Stimulated activated CD4-positive, alpha-beta T cell treated with anti-CD3 and anti-CD28 coated beads, Interleukin-15, amount 100 ng/mL, for 48 hours (primary cell): ENCODE data around the gene CLCN3.
"Not testable (repeated sequence)": the region's sequence is repeated elsewhere in the genome, so short reads cannot be mapped to it uniquely, and the experiment has no call there.

ENCODE experiments used
- DNase-seq, 2 donors: peaks; one replicate each; pipeline ENCODE4 v3.0.0-alpha.2; 2020; ENCODE audit warnings: low read depth in 2 of 2

Gene CLCN3

DNA sequence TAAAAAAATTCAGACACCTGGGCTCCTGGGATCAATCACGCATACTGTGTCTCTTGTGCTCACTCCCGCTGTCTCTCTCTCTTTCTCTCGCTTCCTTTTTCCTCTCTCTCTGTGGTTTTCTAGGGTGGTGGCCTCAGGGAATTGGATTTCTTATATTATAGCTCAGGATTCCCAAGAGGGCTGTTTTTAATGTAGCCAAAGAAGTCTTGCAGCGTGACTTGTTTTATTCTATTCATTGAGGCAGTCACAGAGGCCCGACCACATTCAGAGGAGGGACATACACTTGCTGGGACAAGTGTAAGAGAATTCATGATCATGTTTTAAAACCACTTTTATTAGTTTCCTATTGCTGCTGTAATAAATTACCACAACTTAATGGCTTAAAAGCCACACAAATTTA, 78.0 kb downstream of the CLCN3 start:
- DNase-seq: no peak

DNA sequence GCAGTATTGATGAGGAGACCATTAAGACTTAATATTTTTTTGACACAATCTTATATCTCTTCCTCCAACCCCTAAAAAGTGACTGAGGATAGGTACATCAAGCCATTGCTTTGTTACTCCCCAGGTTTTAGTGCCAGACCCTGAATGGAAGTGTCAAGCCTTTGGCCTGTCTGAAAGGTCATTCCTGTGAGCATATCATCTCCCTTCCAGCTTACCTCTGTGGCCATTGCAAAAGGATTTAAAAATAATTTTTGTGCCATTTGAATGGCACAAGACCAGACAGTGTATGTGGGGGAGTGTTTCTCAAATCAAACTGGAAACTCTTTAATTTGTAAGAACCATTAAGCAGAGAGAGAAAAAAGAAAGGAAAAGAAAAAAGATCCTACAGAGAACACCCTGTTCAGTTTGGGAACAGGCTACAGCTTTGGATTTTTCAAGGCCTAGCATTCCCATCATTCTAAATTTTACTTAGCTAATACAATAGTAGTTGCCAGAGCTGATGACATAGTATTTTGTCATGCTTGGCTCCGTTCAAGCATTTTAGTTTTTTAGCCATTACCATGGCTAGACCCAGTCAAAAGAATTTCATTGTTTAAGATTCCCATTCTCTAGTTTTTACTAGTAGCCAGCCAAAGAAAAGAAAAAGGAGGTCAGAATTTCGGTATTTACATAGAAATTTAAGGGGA, 87.7 kb downstream of the CLCN3 start:
- no peak for DNase-seq

DNA sequence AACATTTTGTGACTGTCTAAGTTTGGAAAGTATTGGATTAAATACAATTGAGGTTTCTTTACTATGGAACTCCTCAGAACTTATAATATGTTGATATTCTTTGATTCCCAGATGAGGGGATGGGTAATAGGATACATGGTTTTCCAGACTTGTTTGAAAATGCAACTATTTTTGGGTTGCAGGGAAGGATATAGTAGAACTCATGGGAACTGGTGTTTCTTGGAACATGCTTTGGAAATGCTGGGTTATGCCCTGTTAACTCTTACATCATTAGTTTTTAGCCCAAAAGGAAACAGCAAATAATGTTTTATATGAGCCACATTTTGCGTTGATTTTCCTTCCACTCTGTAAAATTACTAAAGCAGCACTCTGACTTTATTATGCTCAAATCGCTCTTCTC, 95.4 kb downstream of the CLCN3 start:
- DNase-seq: no peak

DNA sequence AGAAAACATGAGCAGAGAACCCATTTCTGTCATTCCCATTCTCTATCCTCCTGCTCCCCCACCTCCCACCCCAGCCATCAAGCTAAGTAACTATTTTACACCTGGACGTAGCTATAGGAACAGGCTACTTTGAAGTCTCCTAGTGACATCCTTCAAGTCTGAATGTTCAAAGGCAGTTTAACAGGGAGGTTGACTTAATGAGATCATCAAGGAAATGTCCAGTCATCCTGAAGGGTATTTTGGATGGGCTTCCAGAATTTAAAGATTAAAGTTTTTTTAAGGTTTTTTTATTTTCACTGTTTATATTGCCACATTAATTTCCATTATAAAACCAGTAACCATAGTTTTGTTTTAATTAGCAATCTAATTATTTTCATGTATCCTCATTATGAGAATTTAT, 96.3 kb downstream of the CLCN3 start:
- no peak for DNase-seq

DNA sequence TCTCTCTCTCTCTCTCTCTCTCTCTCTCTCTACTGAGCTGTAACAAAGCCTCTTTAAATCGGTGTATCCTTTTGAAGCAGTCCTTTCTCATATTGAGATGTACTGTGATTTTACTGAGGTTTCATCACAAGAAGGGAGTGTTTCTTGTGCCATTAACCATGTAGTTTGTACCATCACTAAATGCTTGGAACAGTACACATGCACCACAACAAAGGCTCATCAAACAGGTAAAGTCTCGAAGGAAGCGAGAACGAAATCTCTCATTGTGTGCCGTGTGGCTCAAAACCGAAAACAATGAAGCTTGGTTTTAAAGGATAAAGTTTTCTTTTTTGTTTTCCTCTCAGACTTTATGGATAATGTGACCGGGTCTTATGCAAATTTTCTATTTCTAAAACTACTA, 100.2 kb downstream of the CLCN3 start:
- DNase-seq: no peak

DNA sequence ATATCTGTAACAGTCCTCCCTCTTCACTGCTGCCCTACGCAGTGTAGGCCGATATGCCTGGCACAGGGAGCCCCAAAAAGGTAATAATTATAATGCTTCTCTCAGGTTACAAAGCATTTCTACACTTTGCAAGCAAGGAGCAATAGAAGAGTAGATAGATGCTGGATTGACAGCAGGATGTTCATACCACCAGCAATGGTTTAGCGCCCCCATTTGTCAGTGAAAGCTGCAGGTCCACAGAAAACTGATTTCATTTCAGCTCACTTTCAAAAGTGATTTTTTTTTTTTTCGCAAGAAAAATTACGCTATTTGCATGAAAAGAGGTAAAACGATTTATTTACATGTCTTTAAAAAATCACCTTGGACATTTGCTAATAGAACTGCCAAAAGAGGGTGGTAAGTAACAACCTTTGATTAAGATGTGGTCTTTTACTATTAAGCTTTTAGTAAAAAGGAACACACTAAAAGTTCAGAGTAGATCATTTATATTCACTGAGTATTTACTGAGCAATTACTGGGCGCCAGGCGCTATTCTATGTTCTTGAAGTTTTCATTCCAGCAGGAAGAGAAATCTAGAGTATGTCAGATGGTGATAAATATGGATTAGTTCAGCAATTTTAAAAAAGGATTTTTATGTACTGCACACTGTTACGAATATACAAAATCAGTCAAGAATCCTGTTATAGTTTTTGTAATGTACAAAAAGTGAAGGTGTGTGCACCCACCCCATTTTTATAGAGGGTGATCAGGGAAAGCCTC, 103.0 kb downstream of the CLCN3 start:
- DNase-seq: no peak

DNA sequence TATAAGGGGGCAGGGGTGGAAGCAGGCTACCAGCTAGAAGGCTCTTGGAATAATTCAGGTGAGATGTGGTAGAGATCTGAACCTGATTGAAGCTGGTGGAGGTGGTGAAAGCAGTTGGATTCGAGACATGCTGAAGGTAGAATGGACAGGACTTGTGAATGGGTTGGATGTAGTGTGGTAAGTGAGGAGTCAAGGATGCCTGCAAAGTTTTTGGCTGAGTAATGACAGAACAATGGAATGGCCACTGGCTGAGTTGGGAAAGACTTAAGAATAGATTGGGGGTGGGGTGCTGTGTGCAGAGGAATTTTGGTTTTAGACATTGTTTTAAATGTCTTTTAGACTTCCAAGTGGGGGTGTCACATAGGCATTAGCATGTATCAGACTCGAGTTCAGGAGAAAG, 103.9 kb downstream of the CLCN3 start:
- no peak for DNase-seq

DNA sequence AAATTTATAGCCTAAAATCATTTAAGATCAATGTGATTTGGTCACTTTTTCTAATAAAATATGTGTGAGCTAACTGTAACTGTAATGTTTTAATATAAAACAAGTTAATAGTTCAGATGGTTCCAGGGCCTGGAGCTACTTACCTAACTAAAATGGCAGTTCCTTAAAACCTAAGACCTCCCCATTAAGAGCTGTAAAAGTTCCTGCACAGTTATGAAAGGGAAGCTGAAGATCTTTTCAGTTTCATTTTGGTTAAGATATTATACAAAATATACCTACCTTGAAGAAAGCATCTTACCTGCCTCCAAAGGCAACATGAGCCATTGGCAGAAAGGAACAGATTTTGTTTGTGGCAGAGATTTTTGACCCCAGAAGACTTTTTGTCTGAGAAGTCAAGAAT, 107.2 kb downstream of the CLCN3 start:
- DNase-seq: no peak

DNA sequence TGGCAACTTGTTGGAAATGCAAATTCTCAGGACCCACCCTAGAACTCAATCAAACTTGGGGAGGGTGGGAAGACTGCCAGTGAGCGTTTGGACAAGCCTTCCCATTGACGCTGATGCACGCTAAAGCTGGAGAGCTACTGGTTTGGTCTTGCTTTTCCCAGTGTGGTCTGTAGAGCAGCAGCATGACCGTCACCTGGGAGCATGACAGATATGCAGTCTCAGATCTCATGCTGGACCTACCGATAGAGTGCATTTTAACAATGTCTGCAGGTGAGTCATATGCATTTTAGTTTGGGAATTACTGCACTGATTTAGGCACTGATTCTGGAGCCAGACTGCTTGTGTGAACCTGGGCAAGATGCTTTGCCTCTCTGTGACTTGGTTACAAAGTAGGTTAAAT, 110.2 kb downstream of the CLCN3 start:
- DNase-seq: no peak

DNA sequence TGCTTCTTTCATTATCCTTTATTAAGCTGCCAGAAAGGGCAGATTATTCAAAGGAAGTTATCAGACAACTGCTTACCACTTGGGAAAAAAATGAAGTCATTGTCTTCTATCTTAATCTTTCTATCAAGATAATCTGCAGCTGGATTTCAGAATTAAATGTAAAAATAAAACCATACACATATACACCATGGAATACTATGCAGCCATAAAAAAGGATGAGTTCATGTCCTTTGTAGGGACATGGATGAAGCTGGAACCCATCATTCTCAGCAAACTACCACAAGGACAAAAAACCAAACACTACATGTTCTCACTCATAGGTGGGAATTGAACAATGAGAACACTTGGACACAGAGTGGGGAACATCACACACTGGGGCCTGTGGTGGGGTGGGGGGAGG, 118.2 kb downstream of the CLCN3 start:
- DNase-seq: not testable (repeated sequence)

DNA sequence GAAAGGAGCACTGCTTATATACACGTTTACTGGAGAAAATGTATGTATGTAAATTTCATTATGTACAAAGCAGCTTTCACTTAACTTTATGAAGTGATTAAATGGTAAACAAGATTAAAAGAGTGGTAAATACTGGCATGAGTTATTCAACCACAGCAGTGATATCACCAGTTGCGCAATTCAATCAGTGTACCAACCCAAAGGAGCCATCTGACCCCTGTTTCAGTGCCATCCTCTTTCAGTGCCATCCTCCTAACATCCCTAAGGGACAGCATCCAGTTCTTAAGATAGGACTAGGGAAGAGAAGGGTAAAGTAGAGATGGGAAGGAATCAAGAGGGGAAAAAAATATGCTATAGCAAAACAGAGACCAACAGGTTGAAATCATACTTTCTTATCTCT, 121.2 kb downstream of the CLCN3 start:
- no peak for DNase-seq

DNA sequence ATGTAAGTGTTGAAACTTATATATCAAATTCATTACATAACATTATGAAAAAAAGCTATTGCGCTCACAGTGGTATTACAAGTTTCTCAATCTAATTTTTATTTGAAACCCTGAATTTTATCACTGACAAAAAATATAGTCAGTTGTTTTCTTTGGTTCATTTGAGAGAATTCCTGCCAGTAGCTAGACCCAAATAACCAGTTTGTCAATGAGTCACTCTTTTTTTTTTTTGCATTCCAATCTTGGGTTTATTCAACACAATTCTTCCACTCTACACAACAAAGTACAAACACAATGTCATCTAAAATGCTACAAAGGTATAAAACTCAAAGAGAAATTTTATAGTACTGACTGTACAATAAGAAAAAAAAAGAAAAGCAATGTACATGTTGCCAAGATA, 124.2 kb downstream of the CLCN3 start:
- no peak for DNase-seq

DNA sequence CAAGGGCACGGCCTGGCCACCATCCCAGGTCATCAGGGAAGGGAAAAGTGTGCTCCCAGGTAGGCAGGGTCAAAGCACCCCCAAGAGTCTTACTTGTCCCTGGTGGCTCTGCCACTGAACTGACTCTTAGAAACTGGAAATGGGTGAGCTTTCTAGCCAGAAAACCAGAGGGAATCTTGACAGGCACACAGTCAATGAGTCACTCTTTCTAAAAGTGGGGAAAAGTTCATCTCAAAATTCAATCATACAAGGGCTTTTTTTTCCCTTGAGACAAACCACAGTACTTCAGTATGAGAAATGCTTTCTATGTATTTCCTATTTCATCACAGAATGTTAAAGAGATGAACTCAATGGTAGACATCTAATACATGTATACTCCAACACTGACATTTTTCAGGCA, 124.9 kb downstream of the CLCN3 start:
- no peak for DNase-seq

DNA sequence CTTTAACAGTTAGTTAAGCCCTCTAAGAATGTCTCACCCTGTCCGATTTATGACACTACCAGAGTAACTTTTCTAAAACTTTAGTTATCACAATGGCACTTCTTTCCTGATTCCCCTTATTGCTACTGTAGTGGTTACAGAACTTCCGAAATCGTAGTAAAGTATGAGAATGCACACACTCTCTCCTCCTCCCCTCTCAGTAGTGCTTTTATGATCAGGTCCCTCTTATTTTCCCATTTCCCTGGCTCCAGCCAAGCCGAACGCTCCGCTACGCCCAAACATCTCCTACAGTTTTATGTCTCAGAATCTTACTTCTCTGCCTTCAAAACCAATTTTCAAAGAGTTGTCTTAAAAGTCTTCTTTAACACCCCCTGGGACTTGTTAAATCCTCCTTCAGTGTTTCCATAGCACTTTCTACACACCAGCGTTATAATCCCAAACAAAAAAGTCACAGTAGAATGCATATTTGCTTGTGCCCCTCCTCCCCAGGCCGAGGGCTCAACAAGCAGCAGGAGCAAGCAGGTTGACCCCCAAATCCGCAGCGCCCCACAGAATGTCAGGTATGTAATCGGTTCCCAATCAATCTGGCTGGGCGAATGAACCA, 136.7 kb downstream of the CLCN3 start:
- no peak for DNase-seq

DNA sequence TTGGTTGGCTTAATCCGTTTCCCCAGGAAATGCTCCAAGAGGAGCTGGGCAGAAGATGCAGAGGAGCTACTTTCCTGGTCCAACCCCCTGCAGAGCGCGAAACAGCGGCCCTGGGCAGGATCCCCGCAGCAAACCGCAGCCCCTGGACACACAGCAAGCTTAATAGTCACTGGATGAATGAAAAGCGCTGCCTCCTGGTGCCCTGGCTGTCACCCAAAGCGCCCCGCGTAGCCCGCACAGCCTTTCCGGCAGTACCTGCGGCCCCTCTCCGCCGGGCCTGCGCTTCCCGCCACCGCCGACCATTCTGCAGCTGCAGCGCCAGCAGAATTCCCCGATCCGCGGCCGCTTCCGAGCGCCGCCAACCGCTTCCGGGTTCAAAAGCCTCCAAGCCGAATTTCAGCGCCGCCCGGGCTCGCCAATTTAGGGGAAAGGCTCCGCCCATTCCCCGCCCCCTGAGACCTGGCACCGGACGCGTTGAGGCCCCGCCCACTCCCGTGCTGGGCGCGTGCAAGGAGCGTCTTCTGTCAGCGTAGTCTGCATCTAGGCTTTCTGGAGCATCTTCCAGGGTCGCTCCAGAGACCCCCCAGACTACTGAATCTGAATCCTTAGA, 137.3 kb downstream of the CLCN3 start, which contains the start of gene HPF1:
HPF1 (minus strand) TSS at position 370 of the 610 bp plus-strand sequence; CDS start at position 303, 67 bp downstream.
- DNase-seq: peak; percentile 84 to 94

DNA sequence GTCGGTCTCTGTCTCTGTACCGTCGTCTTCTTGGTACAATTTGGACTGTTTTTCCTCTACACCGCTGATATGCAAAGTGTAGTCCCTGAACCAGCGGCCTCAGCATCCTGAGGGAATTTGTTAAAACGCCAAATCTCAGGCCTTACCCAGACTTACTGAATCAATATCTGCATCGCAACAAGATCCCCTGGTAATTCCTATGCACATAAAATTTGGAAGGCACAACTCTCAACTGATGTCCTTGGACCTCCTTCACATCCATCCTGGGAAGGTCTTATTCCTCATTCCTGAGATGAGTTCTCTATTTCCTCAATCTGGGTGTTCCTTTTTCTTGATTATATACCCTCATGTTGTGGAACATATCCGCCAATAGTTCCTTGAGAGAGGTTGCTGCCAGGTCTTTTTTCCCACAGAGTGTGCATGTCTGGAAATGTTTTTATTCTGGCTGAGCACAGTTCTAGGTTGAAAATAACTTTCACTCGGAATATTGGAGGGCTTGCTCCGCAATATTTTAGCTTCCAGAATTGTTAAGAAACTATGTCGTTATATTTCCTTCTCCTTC, 138.1 kb downstream of the CLCN3 start:
- DNase-seq: no peak

DNA sequence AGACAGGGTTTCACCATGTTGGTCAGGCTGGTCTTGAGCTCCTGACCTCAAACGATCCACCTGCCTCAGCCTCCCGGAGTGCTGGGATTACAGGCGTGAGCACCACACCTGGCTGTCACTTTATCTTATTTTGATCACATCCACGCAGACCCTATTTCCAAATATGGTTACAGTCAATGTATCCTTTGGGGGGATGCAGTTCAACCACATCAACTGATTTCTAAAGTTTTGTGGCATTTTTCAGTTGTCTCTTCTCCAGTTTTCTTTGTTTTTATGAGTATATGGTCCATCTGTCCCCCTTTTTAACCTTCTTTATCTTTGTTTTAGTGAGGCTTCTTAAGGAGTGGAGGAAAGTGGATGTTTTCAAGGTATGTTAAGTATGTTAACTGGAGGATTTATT, 141.5 kb downstream of the CLCN3 start:
- no peak for DNase-seq

DNA sequence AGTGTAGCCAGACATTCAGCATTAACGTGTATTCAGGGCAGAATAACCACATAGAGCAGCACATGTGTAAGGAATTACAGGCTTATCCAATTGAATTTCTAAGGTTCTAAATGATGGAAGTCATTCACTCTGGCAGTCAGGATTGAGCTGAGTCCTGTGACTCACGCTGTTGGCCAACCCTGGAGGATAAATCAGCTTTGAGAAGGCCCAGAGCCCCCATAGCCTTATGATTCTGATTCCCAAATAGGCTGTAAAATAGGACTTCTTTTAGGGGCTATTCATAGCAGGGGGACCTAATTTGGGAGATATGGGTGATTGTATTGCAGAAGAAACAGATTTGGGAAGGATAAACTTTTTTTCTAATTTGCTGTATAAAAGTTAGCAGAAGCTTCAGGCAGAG, 145.5 kb downstream of the CLCN3 start:
- DNase-seq: no peak

DNA sequence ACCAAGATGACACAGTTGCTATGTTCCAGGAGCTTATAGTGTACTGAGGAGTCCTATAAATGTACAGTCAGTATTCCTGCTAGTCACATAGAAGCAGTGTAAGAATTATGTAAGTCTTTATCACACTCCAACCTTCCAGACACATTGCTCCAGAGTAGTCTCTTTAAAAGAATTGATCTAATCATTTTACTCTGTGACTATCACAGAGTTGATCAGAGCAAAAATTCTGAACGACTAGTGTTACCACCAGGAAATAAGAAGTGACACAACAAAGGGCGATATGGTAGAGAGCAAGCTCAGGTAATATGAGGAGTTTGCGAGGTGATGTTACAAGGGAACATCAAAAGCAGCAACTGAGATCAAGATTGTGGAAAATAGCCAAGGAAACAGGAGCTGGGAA, 146.4 kb downstream of the CLCN3 start:
- DNase-seq: no peak

DNA sequence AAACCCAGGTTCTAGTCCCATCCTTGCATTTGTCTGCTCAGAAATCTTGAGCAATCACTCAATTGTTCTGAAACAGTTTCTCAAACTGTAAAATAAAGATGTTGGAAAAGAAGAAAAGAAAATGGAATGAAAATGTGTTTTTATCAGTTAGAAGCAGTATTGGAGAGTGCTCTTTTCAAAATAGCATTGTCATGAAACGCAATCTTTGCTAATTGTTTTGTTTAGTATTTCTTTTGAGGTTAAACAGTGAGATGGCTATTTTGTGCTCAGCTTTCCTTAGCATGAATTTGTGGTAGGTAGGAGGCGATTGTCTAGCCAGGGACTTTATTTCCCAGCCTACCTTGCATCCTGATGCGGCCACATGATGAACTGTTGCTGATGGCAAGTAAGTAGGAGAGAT, 148.0 kb downstream of the CLCN3 start:
- no peak for DNase-seq

DNA sequence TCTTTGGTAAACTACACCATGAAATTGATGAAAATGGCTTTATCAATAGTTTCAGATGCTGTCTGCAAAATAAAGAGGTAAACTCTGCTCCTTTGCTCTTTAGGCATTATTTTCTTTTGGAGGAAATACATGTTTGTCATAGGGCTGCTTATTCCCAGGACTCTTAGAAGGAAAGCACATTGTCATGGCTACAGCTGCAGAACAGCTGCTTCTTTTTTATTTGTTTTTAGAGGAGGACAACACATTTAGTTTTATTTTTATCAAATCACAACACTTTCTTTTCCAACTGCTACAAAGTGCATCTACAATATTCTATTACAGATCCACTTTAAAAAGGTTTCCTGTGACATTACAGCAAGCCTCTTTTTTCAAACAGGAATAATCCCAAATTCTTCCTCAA, 150.0 kb downstream of the CLCN3 start:
- DNase-seq: no peak

DNA sequence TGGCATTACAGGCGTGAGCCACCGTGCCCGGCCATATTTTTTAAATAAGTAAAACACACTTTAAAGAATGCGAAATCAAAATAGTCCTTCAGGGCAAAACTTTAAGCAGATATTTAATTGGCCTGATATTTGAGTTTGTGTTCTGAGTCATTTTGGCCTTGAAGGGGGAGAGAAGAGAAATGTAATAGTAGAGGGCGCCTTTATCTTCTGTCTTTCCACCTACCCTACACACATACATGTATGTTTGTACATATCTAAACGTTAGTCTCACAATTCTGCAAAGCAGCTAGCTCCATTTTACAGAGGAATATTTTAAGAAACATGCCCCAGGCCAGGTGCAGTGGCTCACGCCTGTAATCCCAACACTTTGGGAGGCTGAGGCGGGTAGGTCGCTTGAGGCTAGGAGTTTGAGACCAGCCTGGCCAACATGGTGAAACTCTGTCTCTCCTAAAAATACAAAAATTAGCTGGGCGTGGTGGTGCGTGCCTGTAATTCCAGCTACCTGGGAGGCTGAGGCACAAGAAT, 151.2 kb downstream of the CLCN3 start:
- not testable (repeated sequence) for DNase-seq
